Measurements from ENCODE around the gene IL1RL1. TPM values are rescaled to one million over a fixed set of nuclear protein-coding genes. Genes with fewer than 3 reads are reported as not detected.
"Not testable (repeated sequence)": the region's sequence is repeated elsewhere in the genome, so short reads cannot be mapped to it uniquely, and the experiment has no call there.

The IL1RL1 gene
- total RNA-seq, 2 donors from 2014 or later: 4.8 to 65.3 TPM

- TF ChIP-seq CTCF (IDR thresholded peaks at IDR 0.05): no peak
- Histone ChIP-seq H3K4me1 (no peaks in the 10 kb centered on the region), H3K9me3 (no peaks in the 10 kb centered on the region), H3K27ac (no peak overlapping the region), H3K27me3 (no peaks in the 10 kb centered on the region), H3K36me3 (no peaks in the 10 kb centered on the region), H3K4me3 (no peak overlapping the region)
- no peak for DNase-seq (ENCODE audit: low spot score)
These were observed 2.1 kb downstream of the IL1RL1 start for GRCh38 chr2:102313471-102313870.

- Histone ChIP-seq H3K27ac (no peak overlapping the region), H3K27me3 (no peaks in the 10 kb centered on the region), H3K4me3 (no peak overlapping the region), H3K36me3 (no peaks in the 10 kb centered on the region), H3K4me1 (no peaks in the 10 kb centered on the region), H3K9me3 (no peaks in the 10 kb centered on the region)
- TF ChIP-seq CTCF (IDR thresholded peaks at IDR 0.05): no peak
- DNase-seq (ENCODE audit: low spot score): no peak
These were observed 2.6 kb downstream of the IL1RL1 start for GRCh38 chr2:102313950-102314349.

GRCh38 chr2:102315921-102316320, 4.6 kb downstream of the IL1RL1 start:
- no peaks in the 10 kb centered on the region for H3K4me1 ChIP-seq
- DNase-seq (ENCODE audit: low spot score): no peak
- H3K27me3 ChIP-seq: no peaks in the 10 kb centered on the region
- H3K27ac ChIP-seq: no peak overlapping the region
- no peaks in the 10 kb centered on the region for H3K36me3 ChIP-seq
- H3K9me3 ChIP-seq: no peaks in the 10 kb centered on the region
- no peak for TF ChIP-seq CTCF (IDR thresholded peaks at IDR 0.05)
- H3K4me3 ChIP-seq: no peak overlapping the region

- no peak overlapping the region for H3K27ac ChIP-seq
These were observed 6.4 kb downstream of the IL1RL1 start for GRCh38 chr2:102317715-102318114.

GRCh38 chr2:102318437-102318836, 7.1 kb downstream of the IL1RL1 start:
- no peaks in the 10 kb centered on the region for H3K27me3 ChIP-seq
- no peak for TF ChIP-seq CTCF (IDR thresholded peaks at IDR 0.05)
- H3K4me1 ChIP-seq: no peaks in the 10 kb centered on the region
- H3K4me3 ChIP-seq: no peak overlapping the region
- H3K9me3 ChIP-seq: no peaks in the 10 kb centered on the region
- H3K27ac ChIP-seq: no peak overlapping the region
- no peaks in the 10 kb centered on the region for H3K36me3 ChIP-seq
- no peak for DNase-seq (ENCODE audit: low spot score)

More at GRCh38 chr2:102317715-102318114, 6.4 kb downstream of the IL1RL1 start:
- no peak for DNase-seq (ENCODE audit: low spot score)
- Histone ChIP-seq H3K9me3 (no peaks in the 10 kb centered on the region), H3K4me1 (no peaks in the 10 kb centered on the region), H3K4me3 (no peak overlapping the region), H3K36me3 (no peaks in the 10 kb centered on the region), H3K27me3 (no peaks in the 10 kb centered on the region)
- no peak for TF ChIP-seq CTCF (IDR thresholded peaks at IDR 0.05)

- DNase-seq (ENCODE audit: low spot score): no peak
- TF ChIP-seq CTCF (IDR thresholded peaks at IDR 0.05): no peak
- no peaks in the 10 kb centered on the region for H3K4me1 ChIP-seq
- H3K9me3 ChIP-seq: peaks cover 0 to 3% of the 10 kb centered on the region in 2 donors
- no peak overlapping the region for H3K4me3 ChIP-seq
- no peak overlapping the region for H3K27ac ChIP-seq
- no peaks in the 10 kb centered on the region for H3K36me3 ChIP-seq
- H3K27me3 ChIP-seq: no peaks in the 10 kb centered on the region
These were observed 10.8 kb downstream of the IL1RL1 start for GRCh38 chr2:102321941-102322719.

GRCh38 chr2:102324914-102325313, 13.6 kb downstream of the IL1RL1 start:
- H3K36me3 ChIP-seq; H3K4me3 ChIP-seq; H3K27ac ChIP-seq; DNase-seq (ENCODE audit: low spot score); H3K9me3 ChIP-seq; H3K27me3 ChIP-seq; H3K4me1 ChIP-seq: not testable (repeated sequence)
